Small intestine (tissue), 4 donors: ENCODE measurements around the gene CPXM2. TPM values are rescaled to one million over a fixed set of nuclear protein-coding genes. Genes with fewer than 3 reads are reported as not detected.

ENCODE experiments used
- polyA plus RNA-seq, 4 donors: library from polyadenylated mRNA; stranded (reverse) in 3 of 4; unstranded in 1 of 4; fragments of 200-250 nt in 3 of 4; fragments of 120-200 nt in 1 of 4; gene quantifications; one replicate each; pipeline versions ENCODE4 v1.2.1 to v1.2.3, GENCODE V29; 2013
- donor health status: healthy with polysubstance abuse.
- donor health status: Bipolar disorder and iron deficiency.
- donor health status: healthy.

Gene CPXM2
- polyA plus RNA-seq, 4 donors, result 0.89 to 55.7 (median 3.6) TPM

Other genes with a start within 250 kb of the CPXM2 start
- under 1 TPM in 1 of 4 donors, not detected in 3; 0.10 TPM for gene GPR26, start 225.5 kb downstream of the CPXM2 start, polyA plus RNA-seq
- 1 to 10 TPM in 3 of 4 donors, under 1 TPM in 1; 0.45 to 8.5 (median 4.0) TPM for gene CHST15, start 201.8 kb upstream of the CPXM2 start, polyA plus RNA-seq